ENCODE measurements around the gene AZU1.

DNA sequence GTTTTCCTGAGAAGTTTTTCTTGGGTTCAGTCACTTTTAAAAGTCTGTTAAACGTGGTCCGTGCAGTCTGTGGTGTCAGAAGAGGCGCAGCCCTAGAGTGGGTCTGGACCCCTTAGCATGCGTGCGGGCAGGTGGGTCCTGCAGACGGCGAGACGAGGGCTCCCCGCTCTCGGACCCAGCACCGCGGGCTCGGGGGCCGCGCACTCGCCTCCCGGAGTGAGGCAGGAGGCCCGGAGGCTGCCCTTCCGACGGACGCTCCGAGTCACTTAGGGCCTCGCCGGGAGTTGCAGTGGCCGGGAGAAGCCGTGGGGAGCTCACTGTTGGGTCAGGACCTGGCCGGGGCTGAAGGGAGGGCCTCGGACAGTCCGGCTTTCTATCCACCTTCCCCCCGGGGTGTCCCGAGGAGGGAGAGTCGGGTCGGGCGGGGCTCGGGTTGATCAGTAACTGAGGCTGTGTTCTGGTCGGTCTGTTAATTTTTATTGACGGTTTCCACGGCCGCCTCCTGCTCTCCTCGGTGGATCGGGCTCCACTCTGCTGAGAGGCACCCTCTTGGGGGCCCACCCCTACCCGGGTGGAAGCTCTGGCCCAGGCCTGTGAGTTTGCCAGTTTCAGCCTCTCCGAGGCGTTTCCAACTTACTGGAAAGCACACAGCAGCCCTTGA, 29.1 kb upstream of the AZU1 start:
- TF ChIP-seq POLR2AphosphoS5 (IDR thresholded peaks at IDR 0.05; ENCODE audit: borderline replicate concordance, low read depth, low read length) (no peak), EZH2 (IDR thresholded peaks at IDR 0.05) (no peak), FOXP2 (optimal IDR thresholded peaks at IDR 0.05; ENCODE audit: control extremely low read depth, extremely low read length, insufficient read depth) (no peak)

Measured in SK-N-MC (cell line).